Measurements from ENCODE around the gene SPON1. TPM values are rescaled to one million over a fixed set of nuclear protein-coding genes. Genes with fewer than 3 reads are reported as not detected.
A peak's percentile ranks its signal among the peaks of the same experiment; 100 is the strongest.

Gene SPON1
- total RNA-seq, 3 donors from 2014 or later = 0.82 to 1.1 (median 0.87) TPM

- Mint-ChIP-seq H3K4me1 (ENCODE audit: low read depth) (peaks cover 20% of the 10 kb centered on the region), H3K27me3 (ENCODE audit: low read depth) (no peaks in the 10 kb centered on the region)
- no peak for ATAC-seq
Measured at GRCh38 chr11:14054116-14055107, 91.9 kb downstream of the SPON1 start.

GRCh38 chr11:14055936-14056335, 93.4 kb downstream of the SPON1 start:
- DNase-seq (no peak), ATAC-seq (no peak)
- H3K4me1 Mint-ChIP-seq (ENCODE audit: low read depth) = peaks cover 20% of the 10 kb centered on the region
- no peaks in the 10 kb centered on the region for H3K9me3 Mint-ChIP-seq
- no peaks in the 10 kb centered on the region for H3K27me3 Mint-ChIP-seq (ENCODE audit: low read depth)
- H3K36me3 Mint-ChIP-seq (ENCODE audit: insufficient read depth) = no peaks in the 10 kb centered on the region
- H3K4me3 Mint-ChIP-seq = no peak overlapping the region

More at GRCh38 chr11:14054116-14055107, 91.9 kb downstream of the SPON1 start:
- DNase-seq = no peak
- Mint-ChIP-seq H3K4me3 (no peak overlapping the region), H3K9me3 (no peaks in the 10 kb centered on the region), H3K36me3 (ENCODE audit: insufficient read depth) (no peaks in the 10 kb centered on the region)

GRCh38 chr11:14058061-14058460, 95.5 kb downstream of the SPON1 start:
- DNase-seq = no peak
- H3K36me3 Mint-ChIP-seq (ENCODE audit: insufficient read depth) = no peaks in the 10 kb centered on the region
- H3K4me3 Mint-ChIP-seq = no peak overlapping the region
- H3K27me3 Mint-ChIP-seq (ENCODE audit: low read depth) = no peaks in the 10 kb centered on the region
- ATAC-seq = no peak
- H3K9me3 Mint-ChIP-seq = no peaks in the 10 kb centered on the region
- H3K4me1 Mint-ChIP-seq (ENCODE audit: low read depth) = peaks cover 11% of the 10 kb centered on the region

DNA sequence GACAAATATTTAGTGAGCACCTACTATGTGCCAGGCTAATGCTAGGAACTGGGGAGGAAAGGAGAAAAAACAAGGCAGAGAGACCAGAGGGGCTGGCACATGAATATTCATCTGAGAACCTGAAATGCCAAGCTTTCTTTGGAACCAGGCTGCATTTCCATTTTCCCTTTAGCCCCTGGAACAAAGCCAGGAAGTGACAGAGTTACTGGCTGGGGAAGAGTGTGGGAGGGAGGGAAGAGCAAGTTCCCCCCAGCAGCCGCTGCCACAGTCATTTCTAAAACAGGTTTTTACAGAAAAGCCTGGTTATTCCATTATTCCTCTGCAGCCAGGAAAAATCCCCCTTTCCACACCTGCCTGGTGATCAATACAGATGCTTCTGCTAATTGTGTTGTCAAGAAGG, 97.0 kb downstream of the SPON1 start:
- H3K36me3 Mint-ChIP-seq (ENCODE audit: insufficient read depth) = no peaks in the 10 kb centered on the region
- H3K27me3 Mint-ChIP-seq (ENCODE audit: low read depth) = no peaks in the 10 kb centered on the region
- DNase-seq (no peak), ATAC-seq (no peak)
- H3K9me3 Mint-ChIP-seq = no peaks in the 10 kb centered on the region
- no peak overlapping the region for H3K4me3 Mint-ChIP-seq
- H3K4me1 Mint-ChIP-seq (ENCODE audit: low read depth) = peaks cover 15% of the 10 kb centered on the region

- ATAC-seq = no peak
- no peaks in the 10 kb centered on the region for H3K36me3 Mint-ChIP-seq (ENCODE audit: insufficient read depth)
- no peaks in the 10 kb centered on the region for H3K9me3 Mint-ChIP-seq
- no peak for DNase-seq
- H3K27me3 Mint-ChIP-seq (ENCODE audit: low read depth) = no peaks in the 10 kb centered on the region
- H3K4me3 Mint-ChIP-seq = no peak overlapping the region
- H3K4me1 Mint-ChIP-seq (ENCODE audit: low read depth) = peaks cover 21% of the 10 kb centered on the region
Measured at GRCh38 chr11:14061721-14062120, 99.2 kb downstream of the SPON1 start.

GRCh38 chr11:14065141-14065540, 102.6 kb downstream of the SPON1 start:
- no peak for DNase-seq
- ATAC-seq = peak; percentile 60 to 63
- H3K4me1 Mint-ChIP-seq (ENCODE audit: low read depth) = peaks cover 21% of the 10 kb centered on the region
- H3K27me3 Mint-ChIP-seq (ENCODE audit: low read depth) = no peaks in the 10 kb centered on the region
- H3K4me3 Mint-ChIP-seq = peak overlapping the region; percentile 47
- H3K36me3 Mint-ChIP-seq (ENCODE audit: insufficient read depth) = no peaks in the 10 kb centered on the region
- no peaks in the 10 kb centered on the region for H3K9me3 Mint-ChIP-seq

DNA sequence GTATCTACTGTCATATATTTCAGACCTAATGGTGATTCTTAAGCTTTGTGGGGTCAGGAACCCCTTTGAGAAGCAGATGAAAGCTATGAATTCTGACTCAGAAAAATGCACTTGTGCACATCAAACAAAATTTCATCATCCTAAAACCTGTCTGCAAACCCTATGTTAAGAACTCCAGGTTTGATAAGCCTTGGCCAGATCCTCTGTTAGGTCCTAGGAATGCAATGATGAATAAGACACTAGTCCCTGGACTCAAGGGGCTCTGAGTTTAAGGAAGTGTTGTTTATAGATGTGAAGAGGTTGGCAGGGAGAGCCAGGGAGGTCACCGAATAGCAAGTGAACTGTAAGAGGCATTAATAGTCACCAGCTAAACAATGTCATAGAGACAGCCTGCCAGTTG, 103.2 kb downstream of the SPON1 start:
- DNase-seq (no peak), ATAC-seq (no peak)
- no peak overlapping the region for H3K4me3 Mint-ChIP-seq
- H3K36me3 Mint-ChIP-seq (ENCODE audit: insufficient read depth) = no peaks in the 10 kb centered on the region
- no peaks in the 10 kb centered on the region for H3K27me3 Mint-ChIP-seq (ENCODE audit: low read depth)
- H3K4me1 Mint-ChIP-seq (ENCODE audit: low read depth) = peaks cover 21% of the 10 kb centered on the region
- no peaks in the 10 kb centered on the region for H3K9me3 Mint-ChIP-seq

DNA sequence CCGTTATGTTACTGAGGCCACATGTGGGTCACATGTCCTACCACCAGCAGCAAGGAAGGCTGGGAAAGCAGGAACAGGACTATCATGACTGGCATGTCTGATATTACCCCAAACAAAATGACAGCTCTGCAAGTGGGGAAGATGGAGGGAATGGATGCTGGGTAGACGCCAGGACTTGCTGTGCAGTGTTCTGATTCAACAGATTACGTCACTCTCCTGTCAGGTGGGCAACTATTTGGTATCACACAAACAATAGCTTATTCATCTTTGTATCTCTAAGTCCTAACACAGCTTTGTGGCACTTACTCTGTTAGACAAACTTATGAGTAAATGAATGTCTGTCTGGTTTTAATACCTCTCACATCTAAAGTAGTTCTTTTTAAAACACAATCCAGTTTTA, 105.2 kb downstream of the SPON1 start:
- DNase-seq = no peak
- H3K9me3 Mint-ChIP-seq = no peaks in the 10 kb centered on the region
- no peaks in the 10 kb centered on the region for H3K36me3 Mint-ChIP-seq (ENCODE audit: insufficient read depth)
- H3K4me1 Mint-ChIP-seq (ENCODE audit: low read depth) = peaks cover 21% of the 10 kb centered on the region
- no peak overlapping the region for H3K4me3 Mint-ChIP-seq
- ATAC-seq = no peak
- no peaks in the 10 kb centered on the region for H3K27me3 Mint-ChIP-seq (ENCODE audit: low read depth)

DNA sequence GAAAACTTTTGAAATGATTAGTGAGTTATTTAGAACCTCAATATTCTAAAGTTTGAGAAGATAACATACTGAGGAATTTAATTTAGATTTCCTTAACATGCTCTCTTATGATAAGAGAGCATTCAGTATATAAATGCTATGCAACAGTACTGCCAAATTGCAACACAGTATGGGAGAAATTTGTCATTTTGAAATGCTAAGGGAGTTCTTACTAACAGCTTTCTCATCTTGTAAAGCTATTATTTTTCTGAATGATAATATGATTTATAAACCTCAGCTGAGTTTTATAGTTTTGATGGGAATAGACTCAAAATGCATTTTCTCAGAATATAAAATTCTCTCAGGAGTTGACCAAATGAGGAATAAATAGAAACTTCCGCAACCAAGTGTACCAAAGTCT, 108.4 kb downstream of the SPON1 start:
- no peak overlapping the region for H3K4me3 Mint-ChIP-seq
- peaks cover 27% of the 10 kb centered on the region for H3K4me1 Mint-ChIP-seq (ENCODE audit: low read depth)
- no peak for ATAC-seq
- H3K36me3 Mint-ChIP-seq (ENCODE audit: insufficient read depth) = no peaks in the 10 kb centered on the region
- H3K9me3 Mint-ChIP-seq = no peaks in the 10 kb centered on the region
- DNase-seq = no peak
- no peaks in the 10 kb centered on the region for H3K27me3 Mint-ChIP-seq (ENCODE audit: low read depth)

DNA sequence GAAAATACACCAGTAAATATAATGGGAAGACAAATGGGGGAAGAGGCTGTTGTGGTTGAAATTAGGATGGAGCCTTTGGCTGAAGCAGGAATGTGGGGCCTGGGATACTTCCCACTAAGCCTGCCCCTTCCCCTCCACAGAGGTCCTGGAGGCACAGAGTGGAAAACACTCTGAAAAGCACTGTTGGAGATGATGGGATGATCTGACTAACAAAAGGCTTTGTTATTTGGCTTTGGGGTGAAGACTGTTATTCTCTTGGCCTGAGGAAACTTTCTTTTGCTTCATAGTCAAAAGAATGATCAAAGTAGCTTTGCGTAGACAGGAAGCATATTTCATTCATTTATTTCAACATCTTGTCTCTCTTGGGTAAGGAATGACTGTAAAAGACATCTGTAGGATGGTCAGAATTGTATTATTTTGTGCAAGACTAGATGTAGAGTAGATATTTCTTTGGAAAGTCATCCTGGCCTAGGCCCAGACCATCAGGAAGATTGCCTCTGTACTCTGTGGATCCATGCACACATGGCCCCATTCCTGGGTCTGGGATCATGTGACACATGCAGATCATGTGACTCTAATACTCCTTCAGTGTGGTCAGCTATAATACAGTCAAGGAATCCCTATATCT, 111.4 kb downstream of the SPON1 start:
- H3K36me3 Mint-ChIP-seq (ENCODE audit: insufficient read depth) = no peaks in the 10 kb centered on the region
- H3K4me3 Mint-ChIP-seq = no peak overlapping the region
- no peaks in the 10 kb centered on the region for H3K27me3 Mint-ChIP-seq (ENCODE audit: low read depth)
- no peak for DNase-seq
- peaks cover 47% of the 10 kb centered on the region for H3K4me1 Mint-ChIP-seq (ENCODE audit: low read depth)
- no peaks in the 10 kb centered on the region for H3K9me3 Mint-ChIP-seq
- ATAC-seq = no peak

- peak overlapping the region; percentile 74 for H3K4me3 Mint-ChIP-seq
- DNase-seq (peak; percentile 46), ATAC-seq (peak; percentile 99)
- H3K9me3 Mint-ChIP-seq = no peaks in the 10 kb centered on the region
- peaks cover 57% of the 10 kb centered on the region for H3K4me1 Mint-ChIP-seq (ENCODE audit: low read depth)
- no peaks in the 10 kb centered on the region for H3K27me3 Mint-ChIP-seq (ENCODE audit: low read depth)
- no peaks in the 10 kb centered on the region for H3K36me3 Mint-ChIP-seq (ENCODE audit: insufficient read depth)
Measured at GRCh38 chr11:14075118-14076078, 112.9 kb downstream of the SPON1 start.

GRCh38 chr11:14079011-14079410, 116.5 kb downstream of the SPON1 start:
- peaks cover 61% of the 10 kb centered on the region for H3K4me1 Mint-ChIP-seq (ENCODE audit: low read depth)
- H3K9me3 Mint-ChIP-seq = no peaks in the 10 kb centered on the region
- no peak for DNase-seq
- peaks cover 16% of the 10 kb centered on the region for H3K36me3 Mint-ChIP-seq (ENCODE audit: insufficient read depth)
- peak; percentile 7 to 32 for ATAC-seq
- peak overlapping the region; percentile 70 for H3K4me3 Mint-ChIP-seq
- no peaks in the 10 kb centered on the region for H3K27me3 Mint-ChIP-seq (ENCODE audit: low read depth)

GRCh38 chr11:14079797-14080196, 117.3 kb downstream of the SPON1 start:
- ATAC-seq (no peak), DNase-seq (no peak)
- Mint-ChIP-seq H3K4me3 (no peak overlapping the region), H3K4me1 (ENCODE audit: low read depth) (peaks cover 53% of the 10 kb centered on the region), H3K36me3 (ENCODE audit: insufficient read depth) (peaks cover 19% of the 10 kb centered on the region), H3K9me3 (no peaks in the 10 kb centered on the region), H3K27me3 (ENCODE audit: low read depth) (no peaks in the 10 kb centered on the region)
